DOHH2 (cell line): ENCODE data around the gene CCDC63.

Experiments used
- H3F3A ChIP-seq: fragments of 200-600 bp; sonication (generic), shearing (Covaris generic); 2 replicates; pipeline ENCODE4 v1.6.0; 2016; ENCODE audit warnings: antibody characterized with exemption, mild to moderate bottlenecking; ENCODE audit not compliant: control insufficient read depth, insufficient read depth
- H3K27ac ChIP-seq: fragments of 200-600 bp; sonication (generic); 2 replicates; pipeline ENCODE4 v1.5.1; 2014; ENCODE audit warnings: low read depth, mild to moderate bottlenecking, low read length, moderate library complexity
- H3K27me3 ChIP-seq: fragments of 200-600 bp; sonication (generic); 2 replicates; pipeline ENCODE4 v1.6.1; 2014; ENCODE audit warnings: mild to moderate bottlenecking, low read length, mixed read lengths; ENCODE audit not compliant: control insufficient read depth
- H3K36me3 ChIP-seq: fragments of 200-600 bp; sonication (generic); 2 replicates; pipeline ENCODE4 v1.6.1; 2014; ENCODE audit warnings: mild to moderate bottlenecking, low read length, moderate library complexity, mixed read lengths; ENCODE audit not compliant: control insufficient read depth
- H3K4me1 ChIP-seq: fragments of 200-600 bp; sonication (generic); 2 replicates; pipeline ENCODE4 v1.6.1; 2014; ENCODE audit warnings: mild to moderate bottlenecking, low read length, mixed read lengths; ENCODE audit not compliant: control insufficient read depth
- H3K4me2 ChIP-seq: fragments of 200-600 bp; sonication (generic); 2 replicates; pipeline ENCODE4 v1.6.0; 2014; ENCODE audit warnings: mild to moderate bottlenecking, low read length, moderate library complexity
- H3K4me3 ChIP-seq: fragments of 200-600 bp; sonication (generic); 2 replicates; pipeline ENCODE4 v1.5.1; 2014; ENCODE audit warnings: mild to moderate bottlenecking, low read length, mixed read lengths
- H3K79me2 ChIP-seq: fragments of 200-600 bp; sonication (generic); 2 replicates; pipeline ENCODE4 v1.6.1; 2014; ENCODE audit warnings: mild to moderate bottlenecking, low read length, mixed read lengths; ENCODE audit not compliant: control insufficient read depth
- H3K9me2 ChIP-seq: fragments of 200-600 bp; sonication (generic); replicated peaks from 2 replicates; pipeline ENCODE4 v1.6.1; 2014; ENCODE audit warnings: mild to moderate bottlenecking, low read length, mixed read lengths; ENCODE audit not compliant: control insufficient read depth
- H3K9me3 ChIP-seq: fragments of 200-600 bp; sonication (generic); 2 replicates; pipeline ENCODE4 v1.6.1; 2014; ENCODE audit warnings: antibody characterized with exemption, low read length, mixed read lengths; ENCODE audit not compliant: control insufficient read depth, insufficient read depth
- H4K20me1 ChIP-seq: fragments of 200-600 bp; sonication (generic); 2 replicates; pipeline ENCODE4 v1.6.0; 2014; ENCODE audit warnings: low read depth, mild to moderate bottlenecking, antibody characterized with exemption, low read length, moderate library complexity; ENCODE audit not compliant: control insufficient read depth, insufficient read depth
- CTCF ChIP-seq: fragments of 200-600 bp; sonication (generic); IDR thresholded peaks from one replicate; pipeline ENCODE4 v1.5.1; 2014; ENCODE audit warnings: antibody characterized with exemption, mild to moderate bottlenecking, low read depth, low read length; ENCODE audit not compliant: poor library complexity, severe bottlenecking
- EZH2phosphoT487 ChIP-seq: fragments of 200-600 bp; sonication (generic); IDR thresholded peaks from 2 replicates; pipeline ENCODE4 v1.6.1; 2017; ENCODE audit warnings: borderline replicate concordance, mild to moderate bottlenecking, antibody characterized with exemption, low read length, moderate library complexity, mixed read lengths

Gene CCDC63

GRCh38 chr12:110922652-110923051 lies 75.9 kb downstream of the CCDC63 start:
- Histone ChIP-seq H3K27ac (no peak overlapping the region), H3K9me3 (no peaks in the 10 kb centered on the region), H3F3A (no peaks in the 10 kb centered on the region), H3K9me2 (no peaks in the 10 kb centered on the region), H3K4me3 (no peak overlapping the region), H3K79me2 (no peaks in the 10 kb centered on the region), H4K20me1 (no peaks in the 10 kb centered on the region), H3K4me1 (no peaks in the 10 kb centered on the region), H3K36me3 (no peaks in the 10 kb centered on the region), H3K27me3 (peaks cover 6% of the 10 kb centered on the region), H3K4me2 (no peak overlapping the region)
- TF ChIP-seq EZH2phosphoT487 = no peak
- no peak for TF ChIP-seq CTCF

- H3K4me2 ChIP-seq = no peak overlapping the region
- no peaks in the 10 kb centered on the region for H3K9me2 ChIP-seq
- H3F3A ChIP-seq = no peaks in the 10 kb centered on the region
- H3K27ac ChIP-seq = no peak overlapping the region
- no peaks in the 10 kb centered on the region for H3K36me3 ChIP-seq
- no peaks in the 10 kb centered on the region for H3K4me1 ChIP-seq
- peaks cover 7% of the 10 kb centered on the region for H3K27me3 ChIP-seq
- H3K4me3 ChIP-seq = no peak overlapping the region
- H3K79me2 ChIP-seq = no peaks in the 10 kb centered on the region
- H4K20me1 ChIP-seq = no peaks in the 10 kb centered on the region
- TF ChIP-seq EZH2phosphoT487 (no peak), CTCF (no peak)
- H3K9me3 ChIP-seq = no peaks in the 10 kb centered on the region
Observed at GRCh38 chr12:110923192-110923591, 76.4 kb downstream of the CCDC63 start.

- no peak for TF ChIP-seq CTCF
- TF ChIP-seq EZH2phosphoT487 = no peak
- H3K9me2 ChIP-seq = no peaks in the 10 kb centered on the region
- H3K27ac ChIP-seq = no peak overlapping the region
- no peaks in the 10 kb centered on the region for H4K20me1 ChIP-seq
- no peak overlapping the region for H3K4me3 ChIP-seq
- no peak overlapping the region for H3K4me2 ChIP-seq
- H3K27me3 ChIP-seq = peaks cover 10% of the 10 kb centered on the region
- H3K79me2 ChIP-seq = no peaks in the 10 kb centered on the region
- H3F3A ChIP-seq = no peaks in the 10 kb centered on the region
- no peaks in the 10 kb centered on the region for H3K36me3 ChIP-seq
- no peaks in the 10 kb centered on the region for H3K9me3 ChIP-seq
- H3K4me1 ChIP-seq = no peaks in the 10 kb centered on the region
Observed at GRCh38 chr12:110923692-110924334, 77.0 kb downstream of the CCDC63 start.
